Glomerular endothelial cell (primary cell): ENCODE data around the gene SSC5D. TPM values are rescaled to one million over a fixed set of nuclear protein-coding genes. Genes with fewer than 3 reads are reported as not detected.

Source experiments
- DNase-seq: peaks from one replicate; pipeline ENCODE4 v3.0.0-alpha.2; 2011; ENCODE audit warnings: low read depth, low spot score; ENCODE audit errors: extremely low read depth
- total RNA-seq: library from RNA; depleted of rRNA; stranded (reverse); fragments of >200 nt; gene quantifications from 2 replicates; pipeline ENCODE4 v1.2.3, GENCODE V29; 2015

Gene SSC5D
- total RNA-seq, 1 donor from 2014 or later = 2.4 TPM

- no peak for DNase-seq
These were observed 33.4 kb upstream of the SSC5D start for GRCh38 chr19:55454787-55455243.

GRCh38 chr19:55455576-55456235 is 32.5 kb upstream of the SSC5D start:
- no peak for DNase-seq

- no peak for DNase-seq
These were observed 31.9 kb upstream of the SSC5D start for GRCh38 chr19:55456347-55456746.

GRCh38 chr19:55457683-55458457 is 30.4 kb upstream of the SSC5D start:
- DNase-seq = no peak

- DNase-seq = no peak
These were observed 28.7 kb upstream of the SSC5D start for GRCh38 chr19:55459551-55459949.

- no peak for DNase-seq
These were observed 28.1 kb upstream of the SSC5D start for GRCh38 chr19:55459950-55460657.

- no peak for DNase-seq
These were observed 27.5 kb upstream of the SSC5D start for GRCh38 chr19:55460670-55461258.

- DNase-seq = peak; percentile 89
These were observed 26.8 kb upstream of the SSC5D start, which contains the start of gene ISOC2 for GRCh38 chr19:55461259-55461973. Gene ISOC2 (minus strand): TSS chr19:55461642. CDS start chr19:55456486, 5,156 bp downstream.

GRCh38 chr19:55461974-55462626 is 26.1 kb upstream of the SSC5D start:
- DNase-seq = no peak

GRCh38 chr19:55462722-55463121 is 25.5 kb upstream of the SSC5D start:
- DNase-seq = no peak

- no peak for DNase-seq
These were observed 24.6 kb upstream of the SSC5D start for GRCh38 chr19:55463583-55464031.

GRCh38 chr19:55464039-55464661 is 24.1 kb upstream of the SSC5D start:
- DNase-seq = no peak

- no peak for DNase-seq
These were observed 23.6 kb upstream of the SSC5D start, which contains the start of gene C19orf85 for GRCh38 chr19:55464662-55465054. Gene C19orf85 (minus strand): TSS chr19:55464751. CDS start chr19:55464554, 197 bp downstream.

- DNase-seq = no peak
These were observed 22.6 kb upstream of the SSC5D start for GRCh38 chr19:55465460-55466240.

- DNase-seq = no peak
These were observed 22.0 kb upstream of the SSC5D start for GRCh38 chr19:55466241-55466614.

GRCh38 chr19:55467236-55468053 is 20.8 kb upstream of the SSC5D start:
- no peak for DNase-seq

GRCh38 chr19:55468054-55468393 is 20.2 kb upstream of the SSC5D start:
- DNase-seq = no peak

GRCh38 chr19:55471266-55471665 is 17.0 kb upstream of the SSC5D start:
- DNase-seq = no peak
